Stimulated activated CD8-positive, alpha-beta memory T cell treated with anti-CD3 and anti-CD28 coated beads, Interleukin-7, amount 100 ng/mL, for 24 hours (primary cell): ENCODE results near the gene FUT7.
A peak's percentile ranks its signal among the peaks of the same experiment; 100 is the strongest.
"Not testable (repeated sequence)": the region's sequence is repeated elsewhere in the genome, so short reads cannot be mapped to it uniquely, and the experiment has no call there.

Experiments
- DNase-seq: peaks from one replicate; pipeline ENCODE4 v3.0.0-alpha.2; 2020; ENCODE audit warnings: low read depth

FUT7 gene

DNA sequence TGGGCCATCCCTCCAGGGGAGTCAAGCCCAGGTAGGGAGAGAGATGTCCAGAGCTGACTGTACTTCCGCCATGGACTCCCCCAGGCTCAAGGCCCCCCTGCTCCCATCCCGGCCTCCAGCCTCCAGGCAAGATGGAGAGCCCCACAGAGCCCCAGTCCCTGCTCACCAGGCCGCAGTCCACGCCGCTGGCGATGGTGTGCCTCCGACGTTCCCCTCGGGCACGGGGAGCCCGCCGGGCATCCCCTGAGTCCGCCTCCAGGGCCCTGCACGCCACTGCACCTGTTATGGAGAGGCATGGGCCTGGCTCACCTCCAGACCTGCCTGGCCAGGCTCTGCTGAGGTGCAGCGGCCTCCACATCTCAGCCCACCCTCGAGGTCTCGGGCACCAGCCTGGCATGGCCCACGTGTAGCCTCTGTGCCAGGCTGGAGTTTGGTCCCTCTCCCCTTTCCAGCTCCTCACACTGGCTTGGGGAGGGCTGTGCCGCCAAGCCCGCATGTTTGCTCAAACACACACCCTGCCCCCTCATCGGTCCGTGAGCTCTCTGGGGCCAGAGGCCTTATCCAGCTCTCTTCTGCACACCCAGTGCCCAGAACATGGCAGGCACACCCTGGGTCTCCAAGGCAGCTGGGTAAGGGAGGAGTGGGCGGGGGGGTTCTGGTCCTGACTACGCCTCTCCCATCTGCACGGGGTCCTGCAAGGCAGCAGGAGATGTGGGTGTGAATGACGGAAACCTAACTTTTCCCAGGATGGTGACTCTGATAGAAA lies 34.4 kb upstream of the FUT7 start:
- no peak for DNase-seq

GRCh38 chr9:137065336-137065967 lies 33.6 kb upstream of the FUT7 start:
- no peak for DNase-seq

DNA sequence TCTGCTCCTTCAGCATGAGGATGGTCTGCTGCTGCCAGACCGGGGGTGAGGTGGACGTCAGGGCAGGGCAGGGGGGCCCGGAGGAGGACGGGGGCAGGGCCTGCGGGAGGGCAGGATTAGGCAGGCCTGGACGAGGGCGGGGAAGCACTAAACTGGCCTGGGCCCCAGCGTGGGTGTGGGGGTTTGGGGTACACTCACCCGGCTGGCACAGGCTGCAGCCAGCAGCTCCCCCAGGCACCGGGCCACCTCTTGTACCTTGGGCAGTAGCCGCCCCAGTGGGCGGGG lies 32.9 kb upstream of the FUT7 start:
- no peak for DNase-seq

DNA sequence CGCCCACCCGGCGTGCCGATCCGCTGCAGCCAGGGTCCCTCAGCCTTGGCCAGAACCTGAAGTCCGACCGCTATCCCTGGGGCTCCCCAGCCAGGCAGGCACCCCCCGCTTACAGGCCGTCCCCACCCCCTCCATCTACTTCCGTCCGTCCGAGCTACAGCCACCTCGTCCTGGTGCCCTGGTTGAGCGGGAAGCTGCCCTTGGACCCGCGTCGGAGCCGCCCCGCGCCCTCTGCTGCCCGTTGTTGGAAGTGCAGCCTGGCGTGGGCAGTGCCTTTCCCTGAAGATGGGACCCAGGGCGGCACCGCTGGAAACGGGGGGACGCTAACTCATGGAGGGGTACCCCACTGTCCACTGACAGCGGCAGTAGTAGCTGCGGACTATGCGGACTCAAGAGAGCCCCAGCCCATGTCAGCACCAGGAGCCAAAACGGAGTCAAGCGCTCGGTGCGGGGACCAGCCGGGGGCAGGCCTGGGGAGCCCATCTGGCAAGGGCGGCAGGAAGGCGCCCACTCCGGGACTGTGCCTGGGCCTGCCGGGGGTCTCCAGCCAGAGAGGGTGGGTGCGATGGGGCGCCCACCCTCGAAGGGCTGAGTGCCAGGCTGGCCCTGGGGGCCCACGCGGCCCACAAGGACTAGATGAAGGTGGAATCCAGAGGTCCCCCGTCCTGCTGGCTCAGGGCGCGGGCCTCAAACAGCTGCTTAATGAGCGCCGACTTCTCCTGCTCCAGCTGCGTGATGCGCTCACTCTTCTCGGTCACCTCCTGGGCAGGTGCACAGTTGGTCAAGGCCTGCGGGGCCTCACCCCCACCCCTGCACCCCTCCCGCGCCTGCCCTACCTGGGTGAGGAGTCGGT lies 32.4 kb upstream of the FUT7 start:
- peak; percentile 48 for DNase-seq

DNA sequence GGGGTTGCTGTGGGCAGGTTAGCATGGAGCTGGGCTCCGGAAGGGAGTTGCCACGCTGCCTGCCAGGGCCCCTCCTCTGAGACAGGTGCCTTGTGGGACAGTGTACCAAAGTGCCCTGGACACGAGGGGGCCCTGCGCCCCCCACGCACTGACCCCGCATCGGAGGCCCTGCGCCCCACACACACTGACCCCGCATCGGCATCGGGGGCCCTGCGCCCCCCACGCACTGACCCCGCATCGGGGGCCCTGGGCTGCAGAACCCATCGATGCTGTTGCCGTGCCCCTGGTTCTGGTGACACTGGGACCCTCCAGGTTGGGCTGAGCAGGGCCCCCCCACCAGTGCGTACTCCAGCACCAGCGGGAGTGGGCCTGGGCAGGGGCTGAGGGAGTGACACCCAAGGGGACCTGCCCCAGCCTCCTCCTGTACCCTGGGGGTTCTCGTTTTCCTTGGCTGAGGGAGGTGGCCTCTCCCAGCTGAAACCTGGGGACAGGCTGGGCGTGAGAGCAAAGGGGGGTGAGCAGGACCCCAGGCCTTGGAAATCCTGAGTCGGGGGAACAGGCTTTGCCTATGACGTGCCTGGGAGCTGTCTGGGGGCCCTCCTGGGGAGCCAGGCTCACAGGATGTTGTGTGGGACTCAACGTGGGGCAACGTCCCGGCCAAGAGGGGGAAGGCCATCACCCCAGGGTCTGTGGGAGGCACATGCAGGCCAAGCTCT lies 31.6 kb upstream of the FUT7 start:
- DNase-seq: no peak

DNA sequence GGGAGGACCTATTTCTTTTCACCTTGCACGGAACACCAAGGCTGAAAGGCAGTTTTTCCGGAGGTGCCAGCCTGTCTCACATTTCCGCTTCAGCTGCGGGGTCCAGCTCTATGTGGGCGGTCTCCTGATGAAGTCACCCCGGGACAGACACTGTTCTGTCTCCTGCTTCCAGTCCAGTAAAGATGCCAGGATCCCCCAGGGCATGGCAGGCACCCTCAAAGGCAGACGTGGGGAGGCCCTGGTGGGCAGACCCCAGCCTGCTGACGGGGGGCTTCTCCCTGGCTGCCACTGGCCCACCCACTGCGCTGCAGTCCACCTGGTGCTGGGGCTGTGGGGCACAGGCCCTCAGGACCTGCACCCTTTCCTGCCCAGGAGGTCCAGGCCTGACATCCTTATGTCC lies 30.9 kb upstream of the FUT7 start:
- not testable (repeated sequence) for DNase-seq

DNA sequence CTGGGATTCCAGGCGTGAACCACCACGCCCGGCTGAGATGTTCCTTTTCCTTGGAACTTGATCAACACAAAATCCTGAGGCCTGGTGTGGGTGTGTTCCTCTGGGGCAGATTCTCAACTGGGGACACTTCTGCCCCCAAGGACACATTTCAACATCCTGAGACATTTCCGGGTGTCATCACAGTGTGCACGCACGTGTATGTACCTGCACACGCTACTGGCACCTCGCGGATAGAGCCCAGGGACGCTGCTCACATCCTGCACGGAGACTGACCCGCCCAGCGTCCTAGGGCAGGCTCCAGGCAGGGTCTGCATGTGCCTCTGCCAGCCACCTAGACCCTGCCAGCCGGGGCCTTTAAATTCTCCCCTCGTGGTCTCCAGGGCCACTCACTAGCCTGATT lies 30.5 kb upstream of the FUT7 start:
- DNase-seq: no peak

GRCh38 chr9:137058521-137059234 lies 26.8 kb upstream of the FUT7 start:
- no peak for DNase-seq

DNA sequence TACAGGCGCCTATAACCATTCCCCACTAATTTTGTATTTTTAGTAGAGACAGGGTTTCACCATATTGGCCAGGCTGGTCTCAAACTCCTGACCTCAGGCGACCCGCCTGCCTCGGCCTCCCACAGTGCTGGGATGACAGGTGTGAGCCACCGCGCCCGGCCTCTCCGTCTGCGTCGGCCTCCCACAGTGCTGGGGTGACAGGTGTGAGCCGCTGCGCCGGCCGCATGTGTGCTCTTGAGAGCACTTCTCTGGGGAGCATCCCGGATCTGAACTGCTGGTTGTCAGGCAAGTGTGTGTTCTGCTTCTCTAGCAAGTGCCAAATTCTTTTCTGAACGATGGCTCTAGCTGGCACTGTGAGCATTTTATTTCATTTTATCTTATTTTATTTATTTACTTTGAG lies 25.7 kb upstream of the FUT7 start:
- no peak for DNase-seq

DNA sequence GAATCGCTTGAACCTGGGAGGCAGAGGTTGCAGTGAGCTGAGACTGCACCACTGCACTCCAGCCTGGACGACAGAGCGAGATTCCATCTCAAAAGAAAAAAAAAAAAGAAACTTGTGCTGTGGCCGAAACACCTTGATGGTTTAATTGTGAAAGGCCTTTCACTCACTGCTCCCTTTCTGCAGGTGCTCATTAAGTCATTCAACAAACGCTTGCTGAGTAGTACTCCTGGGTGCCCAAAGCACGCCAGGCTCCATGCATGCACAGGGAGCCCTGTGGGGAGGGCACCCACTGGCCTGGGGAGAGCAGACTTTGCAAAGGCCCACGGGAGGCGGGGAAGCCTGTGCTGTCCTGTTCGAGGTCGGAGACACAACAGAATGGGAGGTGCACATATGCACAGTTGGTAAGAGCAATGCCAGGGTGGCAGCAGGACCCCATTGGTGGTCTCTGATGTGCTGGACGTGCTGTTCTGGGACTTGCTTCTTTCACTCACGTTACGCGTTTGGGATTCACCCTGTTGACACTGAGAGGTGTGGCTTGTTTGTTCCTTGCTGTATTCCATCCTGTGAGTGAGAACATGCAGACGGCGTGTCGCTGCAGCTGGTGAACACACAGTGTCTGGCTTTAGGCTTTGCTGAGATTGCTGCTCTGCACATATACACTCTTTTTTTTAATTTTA lies 25.0 kb upstream of the FUT7 start:
- DNase-seq: no peak

- no peak for DNase-seq
These were observed 23.8 kb upstream of the FUT7 start for GRCh38 chr9:137055385-137056364.

DNA sequence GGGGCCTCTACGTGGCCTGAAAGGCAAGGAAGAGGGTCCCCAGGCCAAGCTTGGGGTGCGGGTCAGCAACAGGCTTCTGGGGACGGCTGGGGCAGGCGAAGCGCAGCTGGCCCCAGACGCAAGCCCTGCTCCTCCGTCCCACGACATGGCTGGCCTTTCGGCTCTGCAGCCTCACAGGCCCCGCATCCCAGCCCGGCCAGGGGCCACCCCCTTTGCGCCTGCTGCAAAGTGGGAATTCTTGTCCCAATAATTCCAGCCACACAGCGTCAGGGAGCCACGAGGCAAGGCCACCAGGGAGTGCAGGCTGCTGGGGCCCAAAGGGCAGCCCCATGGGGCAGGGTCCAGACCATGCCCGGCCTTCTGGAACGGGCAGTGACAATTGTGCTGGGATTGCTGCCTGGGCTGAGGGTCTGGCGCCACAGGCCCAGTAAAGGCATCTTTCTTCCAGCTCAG lies 23.1 kb upstream of the FUT7 start:
- DNase-seq: no peak

- DNase-seq: no peak
These were observed 22.4 kb upstream of the FUT7 start, which contains the start of gene ENTPD2 for GRCh38 chr9:137053944-137054931. Gene ENTPD2, minus strand, starts transcription at chr9:137054061. Its CDS starts 64 bp downstream, at chr9:137053997.

GRCh38 chr9:137052998-137053943 lies 21.4 kb upstream of the FUT7 start:
- no peak for DNase-seq

- DNase-seq: no peak
These were observed 20.4 kb upstream of the FUT7 start for GRCh38 chr9:137052293-137052692.

GRCh38 chr9:137051145-137051724 lies 19.3 kb upstream of the FUT7 start:
- DNase-seq: no peak

DNA sequence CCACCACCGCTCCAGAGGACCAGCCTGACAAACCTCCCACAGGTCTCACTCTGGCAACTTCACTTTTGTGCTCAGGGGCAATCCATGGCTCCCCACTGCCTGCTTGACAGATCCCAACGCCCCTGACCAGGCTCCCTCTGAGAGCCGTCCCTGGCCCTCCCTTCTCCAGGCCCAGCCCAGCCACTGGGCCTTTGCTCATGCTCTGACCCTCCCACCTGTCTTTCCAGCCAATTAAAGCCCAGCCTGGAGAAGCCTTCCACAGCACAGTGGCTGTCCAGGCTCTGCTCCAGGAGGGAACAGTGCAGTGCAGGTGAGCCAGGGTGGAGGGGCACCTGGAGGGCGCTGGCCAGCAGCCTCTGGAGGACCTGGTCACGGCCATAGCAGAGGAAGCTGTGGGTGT lies 18.7 kb upstream of the FUT7 start:
- no peak for DNase-seq
